Measurements from ENCODE around the gene CDCP1.

Gene CDCP1

DNA sequence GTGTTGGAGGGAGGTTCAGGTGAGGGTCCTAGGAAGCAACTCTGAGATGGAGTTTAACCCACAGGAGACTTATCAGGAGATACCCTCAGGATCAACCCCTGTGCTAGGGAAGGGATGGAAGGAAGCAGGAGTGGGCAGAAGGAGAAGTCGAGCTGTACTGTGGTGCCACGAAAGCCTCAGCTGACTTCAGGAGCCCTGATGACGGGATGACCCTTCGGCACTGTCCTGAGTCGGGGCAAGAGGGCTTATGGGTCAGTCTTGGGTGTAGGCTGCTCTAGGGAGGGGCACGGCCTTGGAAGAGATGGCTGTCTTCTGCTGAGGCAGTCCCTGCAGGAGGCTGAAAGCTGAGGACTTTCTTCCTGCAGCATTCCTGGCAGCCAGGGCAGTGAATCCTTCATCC is 112.4 kb downstream of the CDCP1 start:
- H3K4me3 ChIP-seq (replicated peaks; ENCODE audit: insufficient read depth, low read length): no peak overlapping the region
- DNase-seq (ENCODE audit: low read depth in 1 of 2, low spot score in 1 of 2): no peak
- H3K27ac ChIP-seq (replicated peaks): peak overlapping the region; percentile 85
- no peaks in the 10 kb centered on the region for H3K27me3 ChIP-seq (ENCODE audit: insufficient read depth, poor library complexity, severe bottlenecking)
- TF ChIP-seq, protein P1, sequence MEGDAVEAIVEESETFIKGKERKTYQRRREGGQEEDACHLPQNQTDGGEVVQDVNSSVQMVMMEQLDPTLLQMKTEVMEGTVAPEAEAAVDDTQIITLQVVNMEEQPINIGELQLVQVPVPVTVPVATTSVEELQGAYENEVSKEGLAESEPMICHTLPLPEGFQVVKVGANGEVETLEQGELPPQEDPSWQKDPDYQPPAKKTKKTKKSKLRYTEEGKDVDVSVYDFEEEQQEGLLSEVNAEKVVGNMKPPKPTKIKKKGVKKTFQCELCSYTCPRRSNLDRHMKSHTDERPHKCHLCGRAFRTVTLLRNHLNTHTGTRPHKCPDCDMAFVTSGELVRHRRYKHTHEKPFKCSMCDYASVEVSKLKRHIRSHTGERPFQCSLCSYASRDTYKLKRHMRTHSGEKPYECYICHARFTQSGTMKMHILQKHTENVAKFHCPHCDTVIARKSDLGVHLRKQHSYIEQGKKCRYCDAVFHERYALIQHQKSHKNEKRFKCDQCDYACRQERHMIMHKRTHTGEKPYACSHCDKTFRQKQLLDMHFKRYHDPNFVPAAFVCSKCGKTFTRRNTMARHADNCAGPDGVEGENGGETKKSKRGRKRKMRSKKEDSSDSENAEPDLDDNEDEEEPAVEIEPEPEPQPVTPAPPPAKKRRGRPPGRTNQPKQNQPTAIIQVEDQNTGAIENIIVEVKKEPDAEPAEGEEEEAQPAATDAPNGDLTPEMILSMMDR (IDR thresholded peaks at IDR 0.05; ENCODE audit: insufficient read depth, low read length): no peak
- TF ChIP-seq, protein P2, sequence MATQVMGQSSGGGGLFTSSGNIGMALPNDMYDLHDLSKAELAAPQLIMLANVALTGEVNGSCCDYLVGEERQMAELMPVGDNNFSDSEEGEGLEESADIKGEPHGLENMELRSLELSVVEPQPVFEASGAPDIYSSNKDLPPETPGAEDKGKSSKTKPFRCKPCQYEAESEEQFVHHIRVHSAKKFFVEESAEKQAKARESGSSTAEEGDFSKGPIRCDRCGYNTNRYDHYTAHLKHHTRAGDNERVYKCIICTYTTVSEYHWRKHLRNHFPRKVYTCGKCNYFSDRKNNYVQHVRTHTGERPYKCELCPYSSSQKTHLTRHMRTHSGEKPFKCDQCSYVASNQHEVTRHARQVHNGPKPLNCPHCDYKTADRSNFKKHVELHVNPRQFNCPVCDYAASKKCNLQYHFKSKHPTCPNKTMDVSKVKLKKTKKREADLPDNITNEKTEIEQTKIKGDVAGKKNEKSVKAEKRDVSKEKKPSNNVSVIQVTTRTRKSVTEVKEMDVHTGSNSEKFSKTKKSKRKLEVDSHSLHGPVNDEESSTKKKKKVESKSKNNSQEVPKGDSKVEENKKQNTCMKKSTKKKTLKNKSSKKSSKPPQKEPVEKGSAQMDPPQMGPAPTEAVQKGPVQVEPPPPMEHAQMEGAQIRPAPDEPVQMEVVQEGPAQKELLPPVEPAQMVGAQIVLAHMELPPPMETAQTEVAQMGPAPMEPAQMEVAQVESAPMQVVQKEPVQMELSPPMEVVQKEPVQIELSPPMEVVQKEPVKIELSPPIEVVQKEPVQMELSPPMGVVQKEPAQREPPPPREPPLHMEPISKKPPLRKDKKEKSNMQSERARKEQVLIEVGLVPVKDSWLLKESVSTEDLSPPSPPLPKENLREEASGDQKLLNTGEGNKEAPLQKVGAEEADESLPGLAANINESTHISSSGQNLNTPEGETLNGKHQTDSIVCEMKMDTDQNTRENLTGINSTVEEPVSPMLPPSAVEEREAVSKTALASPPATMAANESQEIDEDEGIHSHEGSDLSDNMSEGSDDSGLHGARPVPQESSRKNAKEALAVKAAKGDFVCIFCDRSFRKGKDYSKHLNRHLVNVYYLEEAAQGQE (IDR thresholded peaks at IDR 0.05; ENCODE audit: insufficient replicate concordance, low read depth): no peak
- no peak for TF ChIP-seq GABPA (IDR thresholded peaks at IDR 0.05; ENCODE audit: low read depth)
- TF ChIP-seq SPI1 (IDR thresholded peaks at IDR 0.05; ENCODE audit: borderline replicate concordance, low read depth): no peak
- no peak for TF ChIP-seq POLR2AphosphoS5 (IDR thresholded peaks at IDR 0.05; ENCODE audit: low read depth)
